HT-29 (cell line): ENCODE results near the gene SDHA. TPM values are rescaled to one million over a fixed set of nuclear protein-coding genes. Genes with fewer than 3 reads are reported as not detected.
"Not testable (repeated sequence)": the region's sequence is repeated elsewhere in the genome, so short reads cannot be mapped to it uniquely, and the experiment has no call there.

Source experiments
- DNase-seq: peaks from one replicate; pipeline ENCODE4 v3.0.0-alpha.2; 2015; ENCODE audit warnings: low spot score
- total RNA-seq: library from RNA; depleted of rRNA; stranded (reverse); fragments of >200 nt; shearing (Covaris generic); gene quantifications from 2 replicates; pipeline ENCODE4 v1.2.3, GENCODE V29; 2014

Gene SDHA
- total RNA-seq, 1 experiment from 2014 or later, result 273 TPM

GRCh38 chr5:255116-255515 is 37.0 kb downstream of the SDHA start:
- not testable (repeated sequence) for DNase-seq

DNA sequence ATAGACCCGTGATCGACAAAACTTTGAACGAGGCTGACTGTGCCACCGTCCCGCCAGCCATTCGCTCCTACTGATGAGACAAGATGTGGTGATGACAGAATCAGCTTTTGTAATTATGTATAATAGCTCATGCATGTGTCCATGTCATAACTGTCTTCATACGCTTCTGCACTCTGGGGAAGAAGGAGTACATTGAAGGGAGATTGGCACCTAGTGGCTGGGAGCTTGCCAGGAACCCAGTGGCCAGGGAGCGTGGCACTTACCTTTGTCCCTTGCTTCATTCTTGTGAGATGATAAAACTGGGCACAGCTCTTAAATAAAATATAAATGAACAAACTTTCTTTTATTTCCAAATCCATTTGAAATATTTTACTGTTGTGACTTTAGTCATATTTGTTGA is 38.2 kb downstream of the SDHA start:
- not testable (repeated sequence) for DNase-seq

DNA sequence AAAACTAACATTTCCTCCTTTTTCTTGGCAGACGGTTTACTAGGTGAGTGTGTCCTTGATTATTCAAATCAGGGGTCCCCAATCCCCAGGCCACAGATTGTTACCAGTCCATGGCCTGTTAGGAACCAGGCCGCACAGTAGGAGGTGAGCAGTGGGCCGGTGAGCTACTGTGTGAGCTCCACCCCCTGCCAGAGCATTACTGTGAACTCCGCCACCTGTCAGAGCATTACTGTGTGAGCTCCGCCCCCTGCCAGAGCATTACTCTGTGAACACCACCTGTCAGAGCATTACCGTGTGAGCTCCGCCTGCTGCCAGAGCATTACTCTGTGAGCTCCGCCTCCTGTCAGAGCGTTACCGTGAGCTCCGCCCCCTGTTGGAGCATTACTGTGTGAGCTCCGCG is 39.0 kb downstream of the SDHA start:
- DNase-seq, result no peak

DNA sequence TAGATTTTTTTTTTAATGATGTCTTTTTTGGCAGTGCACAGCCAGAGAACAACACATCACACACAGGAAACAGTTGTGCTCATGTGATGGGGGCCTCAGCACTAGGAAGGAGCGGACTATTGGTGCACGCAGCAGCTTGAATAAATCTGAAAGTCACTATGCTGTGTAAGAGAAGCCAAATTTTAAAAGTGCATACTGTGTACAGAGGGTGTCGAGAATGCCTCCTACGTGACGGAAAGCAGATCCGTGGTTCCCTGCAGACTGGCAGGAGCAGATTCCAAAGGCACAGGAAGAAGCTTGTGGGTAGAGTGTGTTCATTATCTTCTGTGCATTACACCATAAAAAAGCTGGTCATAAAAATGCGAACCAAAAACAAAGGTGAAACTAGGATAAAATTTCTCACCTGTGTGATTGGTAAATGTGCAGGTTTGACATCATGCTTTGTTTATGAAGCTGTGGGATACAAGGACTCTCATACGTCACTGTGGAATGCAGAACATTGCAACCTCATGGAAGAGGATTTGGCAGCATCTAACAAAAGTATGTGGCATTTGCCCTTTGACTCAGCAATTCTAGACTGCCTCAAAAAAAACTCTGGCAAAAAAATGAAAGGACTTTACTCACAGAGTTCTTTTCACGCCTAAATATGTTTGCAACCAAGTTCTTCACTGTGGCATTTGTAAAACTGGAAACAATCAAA is 45.3 kb downstream of the SDHA start:
- not testable (repeated sequence) for DNase-seq

DNA sequence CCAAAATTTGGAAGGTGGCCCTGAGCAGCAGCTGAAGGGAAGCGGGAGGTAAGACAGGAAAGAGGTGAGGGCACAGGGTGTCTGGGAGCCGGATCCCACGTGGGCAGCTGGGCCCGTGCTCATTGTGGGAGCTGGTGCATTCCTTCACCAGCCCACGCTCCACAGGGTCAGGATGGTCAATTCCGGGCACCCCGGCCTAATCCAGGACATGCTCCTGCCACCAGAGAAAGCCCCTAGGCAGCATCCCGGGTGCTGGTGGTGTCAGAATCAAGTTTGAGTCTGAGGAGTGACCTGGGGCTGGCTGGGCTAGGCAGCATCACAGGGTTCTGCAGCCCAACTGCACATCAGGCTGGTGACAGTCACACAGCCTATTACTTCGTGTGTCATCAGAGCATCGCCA is 46.2 kb downstream of the SDHA start:
- no peak for DNase-seq

DNA sequence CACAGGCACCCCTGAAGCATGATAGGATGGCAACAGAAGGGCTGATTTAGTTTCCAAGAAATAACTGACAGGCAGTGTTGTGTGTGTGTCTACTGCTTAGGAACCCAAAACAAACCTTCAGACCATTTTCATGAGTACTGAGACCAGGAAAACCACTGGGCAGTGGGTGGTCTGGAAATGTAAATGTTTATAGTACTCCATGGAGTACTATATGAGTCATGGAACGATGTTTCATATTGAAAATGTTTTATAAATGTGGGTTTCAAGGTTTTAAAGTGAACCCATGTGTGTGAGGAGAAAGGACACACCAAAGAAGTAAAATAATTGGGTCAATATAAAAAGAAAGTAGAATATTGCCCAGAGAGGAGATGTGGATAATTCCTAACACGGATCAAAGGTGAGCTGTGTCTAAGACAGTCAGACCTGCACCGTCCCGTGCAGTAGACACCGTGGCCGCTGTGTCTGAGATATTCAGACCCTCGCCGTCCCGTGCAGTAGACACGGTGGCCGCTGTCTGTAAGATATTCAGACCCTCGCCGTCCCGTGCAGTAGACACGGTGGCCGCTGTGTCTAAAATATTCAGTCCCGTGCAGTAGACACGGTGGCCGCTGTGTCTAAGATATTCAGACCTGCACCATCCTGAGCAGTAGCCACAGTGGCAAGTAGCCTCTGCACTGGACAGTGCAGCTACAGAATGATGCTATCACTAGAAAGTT is 48.3 kb downstream of the SDHA start:
- DNase-seq, result not testable (repeated sequence)

GRCh38 chr5:267716-268115 is 49.6 kb downstream of the SDHA start:
- no peak for DNase-seq

DNA sequence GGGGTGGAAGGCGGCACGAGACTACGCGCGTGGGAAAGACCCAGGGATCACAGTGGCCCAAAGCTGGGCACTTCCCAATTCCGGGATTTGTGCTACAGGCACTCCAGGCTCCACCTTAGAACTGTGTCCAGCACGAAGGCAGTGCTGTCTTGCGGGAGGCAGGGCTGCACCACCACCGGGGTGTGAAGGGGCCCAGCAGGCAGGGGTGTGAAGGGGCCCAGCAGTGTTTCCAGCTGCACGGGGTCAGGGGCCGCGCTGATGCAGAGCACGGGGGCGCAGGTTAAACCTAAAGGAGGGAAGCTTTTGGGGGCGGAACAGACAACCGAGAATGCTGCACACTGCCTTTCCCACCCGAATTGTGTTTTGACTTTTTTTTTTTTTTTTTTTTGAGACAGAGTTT is 52.2 kb downstream of the SDHA start:
- DNase-seq, result no peak

DNA sequence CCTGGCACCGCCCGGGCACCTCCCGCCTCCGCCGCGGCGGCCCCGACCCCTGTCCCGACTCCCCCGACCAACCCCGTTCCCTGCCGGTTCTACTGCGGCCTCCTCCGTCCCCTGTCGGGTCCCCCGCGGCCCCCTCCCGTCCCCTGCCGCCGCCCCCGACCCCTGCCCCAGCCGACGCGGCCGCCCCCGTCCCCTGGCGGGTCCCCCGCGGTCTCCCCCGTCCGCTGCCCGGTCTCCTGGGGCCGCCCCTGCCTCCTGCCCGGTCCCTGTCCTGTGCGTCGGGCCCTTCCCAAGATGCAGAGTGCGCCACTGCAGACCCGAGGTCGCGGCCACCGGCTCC is 53.7 kb downstream of the SDHA start:
- DNase-seq, result not testable (repeated sequence)

- DNase-seq, result peak; percentile 56
These were observed 55.0 kb downstream of the SDHA start for GRCh38 chr5:273091-273490.

GRCh38 chr5:273491-273890 is 55.4 kb downstream of the SDHA start:
- DNase-seq, result not testable (repeated sequence)

- DNase-seq, result not testable (repeated sequence)
These were observed 56.2 kb downstream of the SDHA start for GRCh38 chr5:274346-274745.

DNA sequence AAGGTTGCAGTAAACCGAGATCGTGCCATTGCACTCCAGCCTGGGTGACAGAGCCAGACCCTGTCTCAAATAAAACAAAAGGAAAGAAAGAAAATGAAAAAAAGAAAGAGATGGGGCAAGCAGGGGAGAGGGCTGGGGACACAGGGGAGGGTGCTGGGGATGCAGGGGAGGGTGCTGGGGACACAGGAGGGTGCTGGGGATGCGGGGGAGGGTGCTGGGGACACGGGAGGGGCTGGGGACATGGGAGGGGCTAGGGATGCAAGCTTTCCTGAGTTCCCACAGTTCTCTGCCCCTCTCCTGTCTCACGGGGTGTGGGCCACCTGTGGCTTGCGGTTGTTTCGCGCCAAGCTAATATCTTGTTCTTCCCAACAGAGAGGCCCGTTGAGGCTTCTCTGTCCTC is 60.5 kb downstream of the SDHA start:
- no peak for DNase-seq

- DNase-seq, result not testable (repeated sequence)
These were observed 61.0 kb downstream of the SDHA start for GRCh38 chr5:279051-279665.

DNA sequence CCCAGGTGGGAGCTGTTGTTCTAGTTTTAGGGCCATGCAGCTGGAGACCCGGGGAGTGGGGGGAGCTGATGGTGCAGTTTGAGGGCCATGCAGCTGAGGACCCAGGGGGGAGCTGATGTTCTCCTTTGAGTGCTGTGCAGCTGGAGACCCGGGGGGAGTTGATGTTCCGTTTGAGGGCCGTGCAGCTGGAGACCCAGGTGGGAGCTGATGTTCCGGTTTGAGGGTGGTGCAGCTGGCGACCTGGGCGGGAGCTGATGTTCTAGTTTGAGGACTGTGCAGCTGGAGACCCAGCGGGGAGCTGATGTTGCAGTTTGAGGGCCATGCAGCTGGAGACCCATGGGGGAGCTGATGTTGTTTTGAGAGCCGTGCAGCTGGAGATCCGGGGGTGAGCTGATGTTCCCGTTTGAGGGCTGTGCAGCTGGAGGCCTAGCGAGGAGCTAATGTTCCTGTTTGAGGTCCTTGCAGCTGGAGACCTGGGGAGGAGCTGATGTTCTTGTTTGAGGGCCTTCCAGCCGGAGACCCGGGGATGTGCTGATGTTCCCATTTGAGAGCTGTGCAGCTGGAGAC is 68.0 kb downstream of the SDHA start:
- no peak for DNase-seq

GRCh38 chr5:290200-290599 is 72.1 kb downstream of the SDHA start:
- DNase-seq, result not testable (repeated sequence)

GRCh38 chr5:291345-291744 is 73.2 kb downstream of the SDHA start:
- DNase-seq, result not testable (repeated sequence)

DNA sequence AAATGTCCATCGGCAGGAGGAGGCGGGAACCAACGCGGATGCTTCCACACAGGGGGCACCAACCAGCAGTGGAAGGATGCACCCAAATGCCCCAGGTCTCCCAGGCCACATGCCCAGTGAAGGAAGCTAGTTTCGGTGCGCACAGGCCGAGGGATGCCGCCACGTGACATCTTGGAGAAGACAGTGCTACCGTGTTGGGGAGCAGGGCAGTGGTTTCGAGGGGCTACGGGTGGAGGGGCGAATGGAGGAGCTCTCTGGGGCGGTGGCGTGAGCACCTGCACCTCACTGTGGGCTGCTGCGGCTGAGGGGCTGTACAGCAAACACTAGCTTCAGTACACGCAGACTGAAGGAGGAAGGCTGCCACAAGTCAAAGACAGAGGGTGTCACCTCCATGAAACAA is 76.7 kb downstream of the SDHA start:
- not testable (repeated sequence) for DNase-seq

- DNase-seq, result not testable (repeated sequence)
These were observed 78.1 kb downstream of the SDHA start for GRCh38 chr5:296207-296606.

- not testable (repeated sequence) for DNase-seq
These were observed 78.8 kb downstream of the SDHA start for GRCh38 chr5:296954-297353.

- DNase-seq, result not testable (repeated sequence)
These were observed 79.3 kb downstream of the SDHA start for GRCh38 chr5:297448-297847.

GRCh38 chr5:297991-298736 is 80.0 kb downstream of the SDHA start:
- DNase-seq, result not testable (repeated sequence)
